T-cell (primary cell): ENCODE measurements around the gene TMEM187. TPM values are rescaled to one million over a fixed set of nuclear protein-coding genes. Genes with fewer than 3 reads are reported as not detected.

Source experiments
- ATAC-seq, 4 experiments: fragments of 200-7000 bp in 3 of 4; fragments of 150-1000 bp in 1 of 4; cut with Tn5 transposase; replicated peaks in 1 of 4; 1 replicate in 3 of 4; 2 replicates in 1 of 4; pipeline ENCODE4 v1.10.0; 2021; ENCODE audit warnings: moderate library complexity in 3 of 4, mild to moderate bottlenecking in 2 of 4, moderate number of reproducible peaks in 1 of 4
- CTCF ChIA-PET, 2 donors: fragments of 300-600 bp; sonication (Branson Sonifier 250); formaldehyde crosslinking; loops; one replicate each; lab custom pipeline; 2022; ENCODE audit warnings: antibody characterized with exemption in 2 of 2; lab: Charles Lee
- POLR2A ChIA-PET, 2 donors: fragments of 300-600 bp; sonication (Branson Sonifier 250); formaldehyde crosslinking; loops; one replicate each; lab custom pipeline; 2022; ENCODE audit warnings: antibody characterized with exemption in 2 of 2; lab: Charles Lee
- DNase-seq, 35 experiments: peaks; one replicate each; pipeline versions ENCODE4 v3.0.0 to v3.0.0-alpha.2; 2013 to 2023
- H3K27ac ChIP-seq: one replicate; pipeline ENCODE4 v1.5.1; 2013; ENCODE audit warnings: low read length
- H3K27me3 ChIP-seq, 2 experiments: replicated peaks in 1 of 2; 1 replicate in 1 of 2; 2 replicates in 1 of 2; pipeline versions ENCODE4 v1.6.1 to v1.7.0; 2013; ENCODE audit warnings: low read length in 1 of 2, mixed read lengths in 1 of 2; ENCODE audit not compliant: control insufficient read depth in 2 of 2, insufficient read depth in 2 of 2; ENCODE audit errors: extremely low read depth in 1 of 2
- H3K36me3 ChIP-seq, 2 donors: 1 replicate in 1 of 2; 2 replicates in 1 of 2; pipeline versions ENCODE4 v1.6.1 to v1.7.0; 2013; ENCODE audit warnings: low read length in 1 of 2; ENCODE audit not compliant: control insufficient read depth in 2 of 2, insufficient read depth in 1 of 2; ENCODE audit errors: extremely low read depth in 1 of 2
- H3K4me1 ChIP-seq, 2 experiments: 1 replicate in 1 of 2; 2 replicates in 1 of 2; pipeline versions ENCODE4 v1.6.1 to v1.7.0; 2013; ENCODE audit warnings: low read length in 2 of 2, mixed read lengths in 1 of 2; ENCODE audit not compliant: insufficient read depth in 2 of 2, control insufficient read depth in 1 of 2; ENCODE audit errors: extremely low read depth in 1 of 2
- H3K4me3 ChIP-seq, 2 donors: 1 replicate in 1 of 2; 2 replicates in 1 of 2; pipeline versions ENCODE4 v1.5.1 to v1.7.0; 2013; ENCODE audit warnings: mild to moderate bottlenecking in 2 of 2, low read length in 1 of 2, moderate library complexity in 1 of 2; ENCODE audit not compliant: control insufficient read depth in 1 of 2; ENCODE audit errors: extremely low read depth in 1 of 2
- H3K9me3 ChIP-seq: 2 replicates; pipeline ENCODE4 v1.7.0; 2013
- H3K27ac Mint-ChIP-seq, 2 donors: one replicate each; pipeline ENCODE4 v1.8.0; 2020 to 2021; ENCODE audit warnings: mild to moderate bottlenecking in 2 of 2, mixed read lengths in 2 of 2
- H3K27me3 Mint-ChIP-seq, 2 donors: one replicate each; pipeline ENCODE4 v1.8.0; 2021 to 2022; ENCODE audit warnings: mixed read lengths in 2 of 2
- H3K36me3 Mint-ChIP-seq: one replicate; pipeline ENCODE4 v1.8.0; 2021; ENCODE audit warnings: mixed read lengths
- H3K4me1 Mint-ChIP-seq, 3 donors: one replicate each; pipeline ENCODE4 v1.8.0; 2020 to 2022; ENCODE audit warnings: mixed read lengths in 3 of 3, mild to moderate bottlenecking in 1 of 3
- H3K4me3 Mint-ChIP-seq, 3 donors: one replicate each; pipeline ENCODE4 v1.8.0; 2020 to 2022; ENCODE audit warnings: mild to moderate bottlenecking in 3 of 3, mixed read lengths in 3 of 3, moderate library complexity in 3 of 3
- H3K9me3 Mint-ChIP-seq, 3 donors: one replicate each; pipeline ENCODE4 v1.8.0; 2020 to 2022; ENCODE audit warnings: mixed read lengths in 3 of 3
- WGBS: methylation state at CpG from one replicate; pipeline ENCODE4 v1.1.5; 2013; ENCODE audit warnings: missing lambda C conversion rate; ENCODE audit not compliant: insufficient coverage; 5-methylcytosine and 5-hydroxymethylcytosine counted together
- total RNA-seq, 35 experiments: library from RNA in 6 of 35; stranded (reverse) in 6 of 35; fragments of 120-200 nt in 1 of 35; gene quantifications; one replicate each; pipeline versions ENCODE4 v1.2.1 to v1.2.4 and lab custom pipeline; 2013 to 2026

TMEM187 gene
- total RNA-seq, 5 donors from 2014 or later (not counting 1 experiment from before 2014, with no cell fraction given), result 4.0 to 16.9 (median 14.1) TPM

DNA sequence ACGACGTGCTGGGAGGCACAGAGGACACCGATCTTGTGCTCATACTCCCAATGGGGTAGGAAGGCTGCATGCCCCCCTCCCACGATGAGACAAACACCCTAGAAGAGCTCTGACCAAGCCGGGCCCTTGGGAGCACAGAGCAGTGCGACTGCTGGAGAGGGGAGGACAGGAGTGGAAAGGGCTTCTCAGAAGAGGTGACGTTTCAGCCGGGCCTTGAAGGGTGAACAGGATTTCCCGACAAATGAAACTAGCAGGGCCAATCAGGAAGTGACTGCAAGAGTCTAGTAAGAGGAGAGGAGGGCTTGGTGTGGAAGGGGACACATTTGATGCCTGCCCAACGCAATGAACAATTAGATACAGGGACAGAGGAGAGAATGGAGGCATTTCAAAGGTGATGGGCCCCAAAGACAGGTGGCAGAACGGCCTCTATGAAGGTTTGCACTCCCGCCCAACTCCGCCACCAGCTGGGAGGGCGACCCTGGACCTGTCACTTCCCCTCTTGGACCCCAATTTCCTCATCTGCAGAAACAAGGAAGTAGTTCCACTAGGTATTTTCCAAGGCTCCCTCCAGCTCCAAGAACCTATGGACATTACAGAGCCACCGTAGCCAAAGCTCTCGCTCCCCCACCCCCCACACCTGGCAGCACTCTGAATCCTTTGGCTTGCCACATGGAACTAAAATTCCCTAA, 4.9 kb upstream of the TMEM187 start:
- H3K27ac ChIP-seq, result peak overlapping the region; percentile 78
- H3K4me1 ChIP-seq, result peaks cover 6 to 55% of the 10 kb centered on the region in 2 experiments
- H3K9me3 Mint-ChIP-seq, result no peaks in the 10 kb centered on the region
- no peaks in the 10 kb centered on the region for H3K27me3 ChIP-seq
- no peaks in the 10 kb centered on the region for H3K9me3 ChIP-seq
- H3K27ac Mint-ChIP-seq, result peak overlapping the region; percentile 96
- DNase-seq, result peak in 7 of 35 experiments; percentile 19 to 55 (median 38)
- H3K4me1 Mint-ChIP-seq, result peaks cover 39 to 47% (median 42%) of the 10 kb centered on the region in 3 donors
- ATAC-seq, result no peak
- WGBS, result 4% methylated on average over 4 of the region's 16 CpGs
- H3K4me3 ChIP-seq, result peak overlapping the region; percentile 55 to 99
- H3K27me3 Mint-ChIP-seq, result no peaks in the 10 kb centered on the region
- no peaks in the 10 kb centered on the region for H3K36me3 Mint-ChIP-seq
- CTCF ChIA-PET, result interaction anchor here (0.6 to 1.7 kb wide), 6 partner anchors 20 to 114 kb away, joined by 3 to 9 read pairs (median 5); no protein-coding TSS in a partner anchor
- H3K4me3 Mint-ChIP-seq, result peak overlapping the region; percentile 88 to 100 (median 100)
- POLR2A ChIA-PET, result interaction anchor here in 1 of 2 donors (0.6 kb wide), 1 partner anchor 43 kb away, joined by 3 read pairs; no protein-coding TSS in a partner anchor
- peaks cover 10 to 14% of the 10 kb centered on the region in 2 donors for H3K36me3 ChIP-seq

- peaks cover 6 to 57% of the 10 kb centered on the region in 2 experiments for H3K4me1 ChIP-seq
- peaks cover 42 to 51% (median 45%) of the 10 kb centered on the region in 3 donors for H3K4me1 Mint-ChIP-seq
- peak overlapping the region; percentile 78 for H3K27ac ChIP-seq
- POLR2A ChIA-PET, result interaction anchor here (0.6 kb wide), 2 partner anchors 34 to 43 kb away, joined by 3 read pairs; partner anchors contain the start of gene NAA10 (in 1 of the 2)
- WGBS, result 0% methylated on average over 5 of the region's 9 CpGs
- H3K27me3 Mint-ChIP-seq, result no peaks in the 10 kb centered on the region
- peak overlapping the region; percentile 88 to 100 (median 100) for H3K4me3 Mint-ChIP-seq
- DNase-seq, result no peak
- no peaks in the 10 kb centered on the region for H3K9me3 Mint-ChIP-seq
- peak overlapping the region; percentile 55 to 99 for H3K4me3 ChIP-seq
- peaks cover 9% of the 10 kb centered on the region in 2 donors for H3K36me3 ChIP-seq
- H3K27me3 ChIP-seq, result no peaks in the 10 kb centered on the region
- ATAC-seq, result no peak
- peak overlapping the region; percentile 96 for H3K27ac Mint-ChIP-seq
- CTCF ChIA-PET, result interaction anchor here (0.6 to 1.7 kb wide), 6 partner anchors 13 to 113 kb away, joined by 4 to 9 read pairs (median 5); no protein-coding TSS in a partner anchor
- H3K36me3 Mint-ChIP-seq, result no peaks in the 10 kb centered on the region
- H3K9me3 ChIP-seq, result no peaks in the 10 kb centered on the region
These were observed 4.3 kb upstream of the TMEM187 start for GRCh38 chrX:153968255-153968654.

DNA sequence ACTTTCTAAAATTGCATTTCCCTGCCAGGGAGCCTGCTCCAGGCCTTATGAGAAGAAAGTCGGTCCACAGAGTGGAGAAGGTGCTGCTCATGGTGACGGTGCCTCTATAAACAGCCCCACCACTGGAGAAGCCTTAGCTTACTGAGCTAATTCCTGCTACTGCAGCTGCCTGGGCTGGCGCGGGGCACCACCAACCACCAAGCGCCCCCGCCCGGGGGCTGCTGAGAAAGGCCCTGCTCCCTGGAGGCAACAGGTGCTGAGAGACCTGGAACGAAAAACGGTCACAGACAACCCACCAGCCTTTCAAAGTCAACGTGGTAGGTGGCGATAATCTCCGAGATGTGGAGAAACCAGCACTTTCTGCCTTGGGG, 3.8 kb upstream of the TMEM187 start:
- Mint-ChIP-seq H3K4me3 (peak overlapping the region; percentile 88 to 100 (median 100)), H3K36me3 (no peaks in the 10 kb centered on the region), H3K4me1 (peaks cover 46 to 55% (median 50%) of the 10 kb centered on the region in 3 donors), H3K27me3 (no peaks in the 10 kb centered on the region), H3K9me3 (no peaks in the 10 kb centered on the region), H3K27ac (peak overlapping the region; percentile 96)
- ChIA-PET CTCF (interaction anchor here (1.2 kb wide), 2 partner anchors 13 to 21 kb away, joined by 5 to 6 read pairs; no protein-coding TSS in a partner anchor), POLR2A (interaction anchor here (0.6 to 0.7 kb wide), 2 partner anchors 34 to 522 kb away, joined by 3 read pairs; partner anchors contain the start of genes NAA10 (in 1 of the 2) and SLC10A3 (in 1 of the 2))
- no peak for ATAC-seq
- Histone ChIP-seq H3K4me3 (peak overlapping the region; percentile 55 to 99), H3K9me3 (no peaks in the 10 kb centered on the region), H3K27me3 (no peaks in the 10 kb centered on the region), H3K36me3 (peaks cover 4 to 5% of the 10 kb centered on the region in 2 donors), H3K27ac (peak overlapping the region; percentile 78), H3K4me1 (peaks cover 6 to 62% of the 10 kb centered on the region in 2 experiments)
- 0% methylated on average over 3 of the region's 12 CpGs for WGBS
- DNase-seq, result peak in 24 of 35 experiments; percentile 30 to 64 (median 48)

GRCh38 chrX:153969125-153969903, 3.2 kb upstream of the TMEM187 start:
- 0% methylated on average over 4 of the region's 25 CpGs for WGBS
- ChIA-PET POLR2A (interaction anchor here in 1 of 2 donors (0.7 to 1.1 kb wide), 2 partner anchors 8 to 521 kb away, joined by 3 to 4 read pairs; partner anchors contain the start of gene SLC10A3), CTCF (interaction anchor here in 1 of 2 donors (1.2 kb wide), 1 partner anchor 12 kb away, joined by 5 read pairs; no protein-coding TSS in a partner anchor)
- Mint-ChIP-seq H3K27ac (peak overlapping the region; percentile 96), H3K36me3 (no peaks in the 10 kb centered on the region), H3K9me3 (no peaks in the 10 kb centered on the region), H3K4me3 (peak overlapping the region; percentile 88 to 100 (median 100)), H3K27me3 (no peaks in the 10 kb centered on the region), H3K4me1 (peaks cover 50 to 59% (median 56%) of the 10 kb centered on the region in 3 donors)
- H3K9me3 ChIP-seq, result no peaks in the 10 kb centered on the region
- no peaks in the 10 kb centered on the region for H3K27me3 ChIP-seq
- DNase-seq (no peak), ATAC-seq (no peak)
- peak overlapping the region; percentile 78 for H3K27ac ChIP-seq
- peaks cover 0 to under 1% of the 10 kb centered on the region in 2 donors for H3K36me3 ChIP-seq
- peaks cover 6 to 65% of the 10 kb centered on the region in 2 experiments for H3K4me1 ChIP-seq
- peak overlapping the region; percentile 55 to 99 for H3K4me3 ChIP-seq

GRCh38 chrX:153969904-153970356, 2.6 kb upstream of the TMEM187 start:
- DNase-seq, result peak in 4 of 35 experiments; percentile 17 to 45 (median 36)
- no CpG with 5 or more reads among the region's 26 CpGs for WGBS
- no peak for ATAC-seq
- H3K36me3 ChIP-seq, result no peaks in the 10 kb centered on the region
- H3K4me3 ChIP-seq, result peak overlapping the region; percentile 97 to 99
- H3K27ac ChIP-seq, result peak overlapping the region; percentile 78
- Mint-ChIP-seq H3K4me3 (peak overlapping the region; percentile 88 to 100 (median 100)), H3K27ac (peak overlapping the region; percentile 96), H3K4me1 (peaks cover 56 to 64% (median 57%) of the 10 kb centered on the region in 3 donors), H3K27me3 (no peaks in the 10 kb centered on the region), H3K9me3 (no peaks in the 10 kb centered on the region), H3K36me3 (no peaks in the 10 kb centered on the region)
- peaks cover 6 to 66% of the 10 kb centered on the region in 2 experiments for H3K4me1 ChIP-seq
- POLR2A ChIA-PET, result interaction anchor here in 1 of 2 donors (0.5 to 1.1 kb wide), 2 partner anchors 9 to 41 kb away, joined by 4 read pairs; no protein-coding TSS in a partner anchor
- H3K9me3 ChIP-seq, result no peaks in the 10 kb centered on the region
- CTCF ChIA-PET, result interaction anchor here (0.5 to 1.4 kb wide), 2 partner anchors 25 to 42 kb away, joined by 3 to 6 read pairs; no protein-coding TSS in a partner anchor
- no peaks in the 10 kb centered on the region for H3K27me3 ChIP-seq
